Ascending aorta (tissue), 2 donors: ENCODE results near the gene CDK14. TPM values are rescaled to one million over a fixed set of nuclear protein-coding genes. Genes with fewer than 3 reads are reported as not detected.

Experiments used
- DNase-seq, 2 donors: peaks; one replicate each; pipeline ENCODE4 v3.0.0-alpha.2; 2019; ENCODE audit warnings: low spot score in 2 of 2
- H3K27ac ChIP-seq, 2 donors: fragments of 200-600 bp; sonication (generic); one replicate each; pipeline ENCODE4 v1.5.1; 2016 to 2017; ENCODE audit warnings: mild to moderate bottlenecking in 1 of 2
- H3K27me3 ChIP-seq: fragments of 200-600 bp; sonication (generic); one replicate; pipeline ENCODE4 v1.5.1; 2017
- H3K36me3 ChIP-seq, 2 donors: fragments of 200-600 bp; sonication (generic); one replicate each; pipeline ENCODE4 v1.5.1; 2016
- H3K4me1 ChIP-seq, 2 donors: fragments of 200-600 bp; sonication (generic); one replicate each; pipeline ENCODE4 v1.5.1; 2016 to 2017; ENCODE audit warnings: mild to moderate bottlenecking in 1 of 2
- H3K4me3 ChIP-seq, 2 donors: fragments of 200-600 bp; sonication (generic); one replicate each; pipeline ENCODE4 v1.5.1; 2016 to 2017; ENCODE audit warnings: mild to moderate bottlenecking in 1 of 2
- H3K9me3 ChIP-seq, 2 donors: fragments of 200-600 bp; sonication (generic); one replicate each; pipeline ENCODE4 v1.5.1; 2016
- intact Hi-C: fragments of 100-400 bp; cut with DNase I; formaldehyde crosslinking; loops from one replicate; pipeline ENCODE4 v1.15.1; 2023
- total RNA-seq: library from RNA; depleted of rRNA; stranded (reverse); fragments of >200 nt; gene quantifications from one replicate; pipeline ENCODE4 v1.1.0, GENCODE V29; 2016
- TF ChIP-seq, protein P1 (sequence below), 3 experiments: fragments of 200-600 bp in 2 of 3; fragments of 450-650 bp in 1 of 3; sonication (generic) in 2 of 3; IDR thresholded peaks; one replicate each; pipeline ENCODE4 v1.5.1; 2016 to 2019; ENCODE audit warnings: antibody characterized with exemption in 3 of 3, mild to moderate bottlenecking in 1 of 3, moderate library complexity in 1 of 3

Gene CDK14
- total RNA-seq, 1 donor from 2014 or later, result 5.1 TPM

DNA sequence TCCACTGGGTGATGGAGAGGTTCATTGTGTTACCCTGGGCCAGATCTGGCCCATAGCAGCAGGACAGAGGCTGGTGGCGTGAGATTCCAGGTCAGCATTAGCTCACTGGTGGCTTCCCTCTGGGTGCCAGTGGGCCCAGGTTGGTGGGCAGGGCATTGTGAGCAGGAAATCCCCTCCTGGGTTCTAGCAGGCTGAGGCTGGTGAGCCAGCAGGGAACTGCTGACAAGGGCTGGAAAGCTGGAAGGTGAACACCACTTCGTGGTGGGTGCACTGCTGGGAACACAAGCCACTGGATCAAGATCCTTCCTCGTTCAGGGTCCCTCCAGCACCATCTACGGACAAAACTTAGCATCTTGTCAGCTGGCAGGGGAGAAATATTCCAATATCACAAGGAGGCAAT lies 408.9 kb downstream of the CDK14 start:
- no peak for DNase-seq
- Histone ChIP-seq H3K27me3 (no peaks in the 10 kb centered on the region), H3K4me1 (no peaks in the 10 kb centered on the region), H3K36me3 (no peaks in the 10 kb centered on the region), H3K27ac (no peak overlapping the region), H3K9me3 (peaks cover 0 to 3% of the 10 kb centered on the region in 2 donors), H3K4me3 (no peak overlapping the region)
- TF ChIP-seq, protein P1, sequence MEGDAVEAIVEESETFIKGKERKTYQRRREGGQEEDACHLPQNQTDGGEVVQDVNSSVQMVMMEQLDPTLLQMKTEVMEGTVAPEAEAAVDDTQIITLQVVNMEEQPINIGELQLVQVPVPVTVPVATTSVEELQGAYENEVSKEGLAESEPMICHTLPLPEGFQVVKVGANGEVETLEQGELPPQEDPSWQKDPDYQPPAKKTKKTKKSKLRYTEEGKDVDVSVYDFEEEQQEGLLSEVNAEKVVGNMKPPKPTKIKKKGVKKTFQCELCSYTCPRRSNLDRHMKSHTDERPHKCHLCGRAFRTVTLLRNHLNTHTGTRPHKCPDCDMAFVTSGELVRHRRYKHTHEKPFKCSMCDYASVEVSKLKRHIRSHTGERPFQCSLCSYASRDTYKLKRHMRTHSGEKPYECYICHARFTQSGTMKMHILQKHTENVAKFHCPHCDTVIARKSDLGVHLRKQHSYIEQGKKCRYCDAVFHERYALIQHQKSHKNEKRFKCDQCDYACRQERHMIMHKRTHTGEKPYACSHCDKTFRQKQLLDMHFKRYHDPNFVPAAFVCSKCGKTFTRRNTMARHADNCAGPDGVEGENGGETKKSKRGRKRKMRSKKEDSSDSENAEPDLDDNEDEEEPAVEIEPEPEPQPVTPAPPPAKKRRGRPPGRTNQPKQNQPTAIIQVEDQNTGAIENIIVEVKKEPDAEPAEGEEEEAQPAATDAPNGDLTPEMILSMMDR (IDR thresholded peaks at IDR 0.05), result no peak
- intact Hi-C loops, result no loop called here

DNA sequence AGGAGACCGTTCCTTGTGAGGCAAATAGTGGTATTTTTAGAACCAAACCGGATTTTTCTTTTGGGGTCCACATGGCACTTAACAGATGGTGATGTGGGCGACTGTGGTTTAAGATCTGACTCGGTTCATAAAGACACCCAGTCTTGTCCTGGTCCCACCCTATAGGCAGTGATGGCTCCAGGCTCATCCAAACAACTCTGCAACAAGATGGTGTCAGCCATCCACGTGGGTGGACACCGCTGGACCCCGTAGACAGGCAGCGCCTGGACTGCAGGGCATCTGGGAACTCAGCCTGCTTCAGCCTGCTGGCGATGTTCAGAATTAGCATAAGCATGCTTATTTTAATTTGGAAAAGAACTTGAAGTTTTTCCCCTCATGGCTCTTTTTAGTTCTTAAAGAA lies 409.7 kb downstream of the CDK14 start:
- TF ChIP-seq, protein P1 (IDR thresholded peaks at IDR 0.05), result no peak
- Histone ChIP-seq H3K27ac (no peak overlapping the region), H3K4me3 (no peak overlapping the region), H3K4me1 (no peaks in the 10 kb centered on the region), H3K27me3 (no peaks in the 10 kb centered on the region), H3K36me3 (no peaks in the 10 kb centered on the region), H3K9me3 (peaks cover 0 to 5% of the 10 kb centered on the region in 2 donors)
- intact Hi-C loops, result no loop called here
- no peak for DNase-seq

DNA sequence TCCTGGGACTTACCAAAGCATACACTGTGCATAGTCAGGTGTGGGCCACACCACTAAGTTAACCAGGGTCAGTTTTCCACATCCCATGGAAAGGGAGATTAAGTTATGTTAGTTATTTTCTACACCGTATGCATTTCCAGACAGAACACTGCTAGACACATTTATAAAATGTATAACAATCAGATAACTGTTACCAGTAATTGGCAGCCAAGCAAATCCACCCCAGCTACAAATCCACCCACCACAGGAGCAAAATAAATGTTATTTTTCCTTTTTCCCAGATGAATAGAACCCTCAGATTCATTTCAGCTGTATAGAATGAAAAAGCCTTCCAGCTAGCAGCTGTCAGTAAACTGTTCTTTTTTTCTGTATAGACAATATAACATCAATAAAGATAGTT lies 411.2 kb downstream of the CDK14 start:
- H3K27ac ChIP-seq, result no peak overlapping the region
- TF ChIP-seq, protein P1 (IDR thresholded peaks at IDR 0.05), result no peak

DNA sequence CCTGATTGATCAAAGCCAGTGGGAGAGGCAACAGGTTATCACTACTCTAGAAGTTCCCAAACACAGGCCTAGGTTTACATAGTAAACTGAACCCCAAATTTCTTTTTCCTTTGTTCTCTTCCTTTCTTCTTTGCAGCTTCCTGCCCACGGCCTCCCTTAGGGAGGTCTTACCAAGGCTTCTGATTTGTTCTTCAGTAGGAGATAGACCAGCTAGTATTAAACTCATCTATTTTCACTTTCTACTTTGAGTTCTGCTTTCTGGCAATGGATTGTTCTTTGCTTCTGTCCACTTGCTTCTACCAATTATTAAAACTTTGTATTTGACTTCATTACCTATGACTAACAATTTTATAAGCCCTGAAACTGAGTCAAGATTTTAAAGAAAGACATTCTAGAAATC lies 417.0 kb downstream of the CDK14 start:
- no peaks in the 10 kb centered on the region for H3K36me3 ChIP-seq

More for the DNA sequence above, 411.2 kb downstream of the CDK14 start:
- Histone ChIP-seq H3K27me3 (no peaks in the 10 kb centered on the region), H3K9me3 (peaks cover 0 to 9% of the 10 kb centered on the region in 2 donors), H3K36me3 (no peaks in the 10 kb centered on the region), H3K4me3 (no peak overlapping the region), H3K4me1 (no peaks in the 10 kb centered on the region)
- no peak for DNase-seq
- intact Hi-C loops, result no loop called here

DNA sequence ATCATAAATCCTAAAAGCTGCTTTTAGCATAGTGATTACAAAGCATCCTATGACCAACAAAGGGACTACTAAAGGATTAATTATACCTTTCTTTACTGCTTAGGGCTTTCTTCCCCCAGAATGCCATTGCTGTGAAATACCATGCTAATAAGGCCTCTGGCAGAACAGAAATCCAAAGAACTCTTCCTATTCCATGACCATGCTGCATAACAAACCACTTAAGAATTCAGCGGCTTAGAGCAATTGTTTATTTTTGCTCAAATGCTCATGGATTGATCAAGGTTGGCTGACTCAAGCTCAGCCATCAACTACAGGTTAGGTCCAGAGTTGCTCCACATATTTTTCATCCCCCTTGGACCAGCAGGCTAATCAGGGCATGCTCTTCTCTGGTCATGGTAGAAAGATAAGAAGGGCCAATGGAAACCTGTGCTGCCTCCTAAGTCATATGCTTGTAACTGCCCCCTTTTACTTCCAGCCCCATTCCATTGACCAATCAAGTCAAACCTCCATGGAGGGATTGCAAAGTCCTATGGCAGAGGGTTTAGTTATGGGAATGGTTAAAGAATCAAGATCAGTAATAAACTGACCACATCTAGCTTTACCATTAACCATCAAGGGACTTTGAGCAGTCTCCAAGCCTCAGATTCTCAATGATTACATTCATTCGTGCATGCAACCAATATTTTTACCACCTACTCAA lies 423.7 kb downstream of the CDK14 start:
- Histone ChIP-seq H3K4me1 (no peaks in the 10 kb centered on the region), H3K9me3 (no peaks in the 10 kb centered on the region), H3K4me3 (no peak overlapping the region), H3K36me3 (no peaks in the 10 kb centered on the region), H3K27ac (no peak overlapping the region), H3K27me3 (no peaks in the 10 kb centered on the region)
- intact Hi-C loops, result no loop called here
- TF ChIP-seq, protein P1 (IDR thresholded peaks at IDR 0.05), result no peak
- no peak for DNase-seq

More for the DNA sequence above, 417.0 kb downstream of the CDK14 start:
- no peak for DNase-seq
- Histone ChIP-seq H3K27ac (no peak overlapping the region), H3K9me3 (peaks cover 0 to 9% of the 10 kb centered on the region in 2 donors), H3K27me3 (no peaks in the 10 kb centered on the region), H3K4me3 (no peak overlapping the region), H3K4me1 (no peaks in the 10 kb centered on the region)
- TF ChIP-seq, protein P1 (IDR thresholded peaks at IDR 0.05), result no peak
- intact Hi-C loops, result no loop called here
